ENCODE measurements around the gene VCL. TPM values are rescaled to one million over a fixed set of nuclear protein-coding genes. Genes with fewer than 3 reads are reported as not detected.

The VCL gene
- total and polyA plus RNA-seq, 12 donors = 117 to 369 (median 237) TPM

DNA sequence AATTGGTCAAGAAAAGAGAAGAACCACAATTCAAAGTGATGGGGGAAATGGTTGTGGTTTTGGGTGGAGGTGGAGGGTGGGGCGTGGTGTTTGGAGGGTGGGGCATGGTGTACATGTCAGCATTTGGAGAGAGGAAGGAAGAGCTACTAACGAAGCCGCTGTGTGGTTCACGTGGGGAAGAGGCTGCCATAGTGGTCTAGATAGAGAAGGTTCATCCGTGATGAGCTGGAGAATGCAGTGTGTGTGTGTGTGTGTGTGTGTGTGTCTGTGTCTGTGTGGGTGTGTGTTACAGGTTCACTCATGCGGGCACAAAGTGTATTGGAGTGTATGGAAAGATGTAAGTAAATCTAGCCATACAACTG lies 6.1 kb upstream of the VCL start:
- no peak for TF ChIP-seq CTCF (IDR thresholded peaks at IDR 0.05)
- Histone ChIP-seq H3K27me3 (no peaks in the 10 kb centered on the region), H3K4me1 (peaks cover 0 to 23% (median 0%) of the 10 kb centered on the region in 9 donors), H3K36me3 (no peaks in the 10 kb centered on the region), H3K27ac (peak overlapping the region in 1 of 10 donors; percentile 78), H3K4me3 (no peak overlapping the region), H3K9me3 (peaks cover 0 to 3% (median 0%) of the 10 kb centered on the region in 11 donors)
- WGBS, 2 donors = 69 to 72% methylated on average over 6 of the region's 6 CpGs
- intact Hi-C loops (cut with DNase I) = no loop called here
- DNase-seq (no peak), ATAC-seq (peak in 5 of 8 donors; percentile 56 to 80 (median 68))

- ATAC-seq = no peak
- intact Hi-C loops (cut with DNase I) = no loop called here
Observed at GRCh38 chr10:73992899-73993788, 4.8 kb upstream of the VCL start.

GRCh38 chr10:73995035-73995358 lies 2.9 kb upstream of the VCL start:
- WGBS, 2 donors = 72 to 84% methylated on average over 2 of the region's 2 CpGs
- Histone ChIP-seq H3K4me1 (peaks cover 0 to 36% (median 8%) of the 10 kb centered on the region in 9 donors), H3K4me3 (no peak overlapping the region), H3K36me3 (no peaks in the 10 kb centered on the region), H3K27me3 (no peaks in the 10 kb centered on the region), H3K9me3 (peaks cover 0 to 3% (median 0%) of the 10 kb centered on the region in 11 donors), H3K27ac (no peak overlapping the region)
- TF ChIP-seq CTCF (IDR thresholded peaks at IDR 0.05) = no peak
- no peak for DNase-seq
- ATAC-seq = no peak
- intact Hi-C loops (cut with DNase I) = loop anchor here in 6 of 10 donors (1.0 to 5.0 kb wide), 5 partner anchors 38 to 108 kb away; no protein-coding TSS in a partner anchor

More at GRCh38 chr10:73992899-73993788, 4.8 kb upstream of the VCL start:
- no peak for DNase-seq
- Histone ChIP-seq H3K36me3 (no peaks in the 10 kb centered on the region), H3K9me3 (peaks cover 0 to 3% (median 0%) of the 10 kb centered on the region in 11 donors), H3K4me3 (no peak overlapping the region), H3K27me3 (no peaks in the 10 kb centered on the region), H3K4me1 (peaks cover 0 to 23% (median 0%) of the 10 kb centered on the region in 9 donors), H3K27ac (peak overlapping the region in 1 of 10 donors; percentile 78)
- no peak for TF ChIP-seq CTCF (IDR thresholded peaks at IDR 0.05)
- 73% methylated on average over 6 of the region's 6 CpGs for WGBS, 2 donors

DNA sequence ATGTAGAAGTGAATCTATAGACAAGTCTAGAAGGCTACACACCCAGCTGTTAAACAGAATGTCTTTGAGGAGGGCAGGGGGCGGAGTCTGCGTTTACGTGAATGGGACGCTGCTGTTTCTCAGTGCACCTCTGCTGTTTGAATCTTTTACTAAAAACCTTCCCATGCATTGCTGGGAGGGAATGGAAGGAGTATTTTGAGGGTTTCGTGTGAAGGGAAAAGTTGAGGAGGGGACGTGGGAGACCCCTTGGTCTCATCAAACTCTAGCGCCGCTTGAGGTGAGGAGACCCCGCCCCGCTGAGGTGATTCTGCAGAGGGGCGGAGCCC lies 492 bp upstream of the VCL start:
- no peak for TF ChIP-seq CTCF (IDR thresholded peaks at IDR 0.05)
- H3K9me3 ChIP-seq = no peaks in the 10 kb centered on the region
- ATAC-seq = peak in 6 of 8 donors; percentile 0 to 7 (median 2)
- intact Hi-C loops (cut with DNase I) = loop anchor here in 6 of 10 donors (5.0 kb wide), 4 partner anchors 45 to 110 kb away; no protein-coding TSS in a partner anchor
- peaks cover 6 to 46% (median 29%) of the 10 kb centered on the region in 9 donors for H3K4me1 ChIP-seq
- no peaks in the 10 kb centered on the region for H3K36me3 ChIP-seq
- no peaks in the 10 kb centered on the region for H3K27me3 ChIP-seq
- peak overlapping the region; percentile 4 to 99 (median 89) for H3K4me3 ChIP-seq
- peak overlapping the region in 9 of 10 donors; percentile 34 to 97 (median 93) for H3K27ac ChIP-seq
- no peak for DNase-seq
- 0 to 2% methylated on average over 11 of the region's 11 CpGs for WGBS, 2 donors
